HG02885 (cell line): ENCODE results near the gene NOL9.

ENCODE experiments used
- ATAC-seq: cut with Tn5 transposase; IDR thresholded peaks from one replicate; pipeline ENCODE4 v1.9.1; 2021; ENCODE audit warnings: mild to moderate bottlenecking; ENCODE audit not compliant: unreplicated experiment, poor library complexity

NOL9 gene

GRCh38 chr1:6591222-6591621 is 36.9 kb upstream of the NOL9 start:
- no peak for ATAC-seq

GRCh38 chr1:6590046-6590445 is 35.7 kb upstream of the NOL9 start:
- no peak for ATAC-seq

- no peak for ATAC-seq
Observed at GRCh38 chr1:6588893-6589520, 34.7 kb upstream of the NOL9 start.

DNA sequence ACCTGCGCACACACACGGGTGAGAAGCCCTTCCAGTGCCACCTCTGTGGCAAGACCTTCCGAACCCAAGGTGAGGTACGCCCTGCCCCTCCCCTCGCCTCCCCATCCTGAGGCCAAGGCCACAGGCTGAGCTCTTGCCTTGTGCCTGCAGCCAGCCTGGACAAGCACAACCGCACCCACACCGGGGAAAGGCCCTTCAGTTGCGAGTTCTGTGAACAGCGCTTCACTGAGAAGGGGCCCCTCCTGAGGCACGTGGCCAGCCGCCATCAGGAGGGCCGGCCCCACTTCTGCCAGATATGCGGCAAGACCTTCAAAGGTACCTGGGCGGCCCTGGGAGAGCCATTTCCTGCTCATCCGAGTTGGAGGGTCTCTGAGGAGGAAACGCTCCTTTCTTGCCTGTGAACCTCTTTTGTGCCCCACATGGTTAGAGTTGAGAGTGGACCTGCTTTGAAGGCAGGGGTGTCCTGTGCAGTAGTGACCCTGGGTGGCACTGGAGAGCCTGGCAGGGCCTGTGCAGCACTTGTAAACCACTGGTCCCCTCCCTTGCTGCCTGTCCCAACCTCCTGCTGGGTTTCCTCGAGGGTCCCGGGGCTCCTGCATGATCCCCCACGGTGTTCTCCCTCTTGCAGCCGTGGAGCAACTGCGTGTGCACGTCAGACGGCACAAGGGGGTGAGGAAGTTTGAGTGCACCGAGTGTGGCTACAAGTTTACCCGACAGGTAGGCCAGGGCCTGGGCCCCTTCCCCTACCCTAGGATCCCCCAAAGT is 34.0 kb upstream of the NOL9 start:
- ATAC-seq: no peak

- no peak for ATAC-seq
Observed at GRCh38 chr1:6587261-6588005, 33.1 kb upstream of the NOL9 start.

DNA sequence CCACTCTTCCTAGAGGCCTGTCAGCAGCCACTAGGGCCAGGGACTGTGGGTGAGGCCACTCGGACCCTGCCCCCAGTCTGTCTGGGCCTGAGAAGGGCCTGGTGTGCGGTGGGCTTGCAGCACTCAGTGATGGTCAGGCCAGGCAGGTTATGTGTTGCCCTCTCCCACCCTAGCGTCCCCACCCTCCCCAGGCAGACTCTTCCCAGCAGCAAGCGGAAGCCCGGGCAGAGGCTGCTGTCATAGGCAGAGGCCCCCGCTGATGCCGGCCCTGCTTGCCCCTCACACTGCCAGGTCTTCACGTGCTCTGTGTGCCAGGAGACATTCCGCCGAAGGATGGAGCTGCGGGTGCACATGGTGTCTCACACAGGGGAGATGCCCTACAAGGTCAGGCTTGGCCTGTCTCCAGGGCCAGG is 32.1 kb upstream of the NOL9 start:
- ATAC-seq: no peak

DNA sequence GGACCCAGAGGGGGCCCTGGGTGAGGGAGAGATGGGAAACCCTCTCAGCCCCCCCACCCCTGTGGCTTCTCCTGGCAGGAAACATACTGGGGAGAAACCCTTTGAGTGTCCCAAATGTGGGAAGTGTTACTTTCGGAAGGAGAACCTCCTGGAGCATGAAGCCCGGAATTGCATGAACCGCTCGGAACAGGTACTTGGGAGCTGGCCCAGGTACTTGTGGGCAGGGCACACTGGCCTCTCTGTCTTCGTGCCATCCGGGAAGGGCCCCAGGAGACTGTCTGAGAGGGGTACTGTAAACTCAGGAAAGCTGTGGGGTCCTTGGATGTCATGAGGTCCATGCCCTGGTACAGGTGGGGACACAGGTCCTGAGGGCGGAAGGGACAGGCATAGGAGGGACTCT is 31.5 kb upstream of the NOL9 start:
- ATAC-seq: no peak

DNA sequence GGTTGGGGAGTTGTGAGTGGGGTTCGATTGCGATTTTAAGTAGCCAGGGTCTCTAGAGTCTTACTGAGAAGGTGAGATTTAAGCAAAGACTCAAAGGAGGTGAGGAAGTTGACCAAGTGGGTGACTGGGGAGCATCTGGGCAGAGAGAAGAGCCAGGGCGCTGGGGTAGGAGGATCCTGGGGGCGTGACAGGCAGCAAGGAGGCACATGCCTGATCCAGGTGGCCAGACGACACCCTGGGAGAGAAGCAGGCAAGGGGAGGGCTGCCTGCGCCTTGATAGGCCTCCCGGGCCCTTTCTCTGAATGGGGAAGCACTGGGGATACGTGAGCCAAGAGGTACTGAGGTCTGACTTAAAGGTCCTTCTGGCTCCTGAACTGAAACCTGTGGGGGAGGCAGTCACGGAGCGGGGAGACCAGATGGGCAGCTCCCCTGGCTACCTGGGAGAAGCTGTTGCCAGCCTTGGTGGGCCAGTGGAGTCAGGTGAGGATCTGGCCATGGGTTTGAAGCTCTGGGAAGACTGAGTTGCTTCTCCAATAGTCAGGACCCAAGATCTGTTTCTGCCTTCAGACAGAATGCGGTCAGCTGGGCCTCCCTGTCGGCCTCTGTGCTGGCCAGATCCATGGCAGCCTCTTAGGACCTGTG is 30.9 kb upstream of the NOL9 start:
- ATAC-seq: no peak

DNA sequence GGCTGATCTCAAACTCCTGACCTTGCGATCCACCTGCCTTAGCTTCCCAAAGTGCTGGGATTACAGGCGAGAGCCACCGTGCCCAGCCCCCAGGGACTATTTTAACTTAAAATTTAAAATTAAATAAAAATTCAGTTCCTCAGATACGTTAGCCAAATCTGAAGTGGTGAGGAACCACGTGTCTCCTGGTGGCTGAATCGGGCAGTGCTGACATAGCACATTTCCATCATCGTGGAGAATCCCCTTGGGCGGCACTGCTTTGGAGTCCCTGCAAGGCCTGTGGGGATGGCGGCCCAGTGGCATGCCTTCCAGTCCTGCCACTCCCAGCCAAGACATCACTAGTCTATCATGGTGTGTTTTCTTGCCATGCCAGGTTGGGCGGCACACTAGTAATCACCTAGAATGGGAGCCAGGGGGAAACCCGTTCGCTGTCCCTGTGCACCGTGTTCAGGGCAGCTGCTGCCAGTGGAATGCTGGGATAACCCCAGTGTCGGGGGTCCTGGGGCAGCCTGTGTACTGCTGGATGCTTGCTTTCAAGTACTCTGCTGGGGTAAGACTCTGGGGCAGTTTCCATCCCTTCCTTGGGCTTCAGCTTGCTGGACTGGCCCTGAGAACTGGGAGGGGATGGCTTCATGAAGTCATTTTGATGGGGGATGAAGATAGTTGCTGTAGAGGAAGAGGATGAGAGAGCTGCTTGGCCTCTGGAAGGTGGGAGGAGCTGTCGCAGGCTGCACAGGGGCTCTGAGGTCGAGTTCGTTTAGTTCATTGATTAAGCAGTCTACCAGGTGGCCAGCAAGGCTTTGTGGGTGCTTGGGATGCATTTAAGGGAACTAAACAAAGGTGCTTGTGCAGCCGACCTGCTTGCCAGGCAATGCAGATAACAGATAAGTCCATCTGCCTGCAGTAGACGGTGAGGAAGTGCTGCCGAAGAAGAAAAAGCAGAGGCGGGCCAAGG is 30.1 kb upstream of the NOL9 start:
- no peak for ATAC-seq

GRCh38 chr1:6582370-6582769 is 28.1 kb upstream of the NOL9 start:
- no peak for ATAC-seq

- no peak for ATAC-seq
Observed at GRCh38 chr1:6581561-6582305, 27.4 kb upstream of the NOL9 start.

DNA sequence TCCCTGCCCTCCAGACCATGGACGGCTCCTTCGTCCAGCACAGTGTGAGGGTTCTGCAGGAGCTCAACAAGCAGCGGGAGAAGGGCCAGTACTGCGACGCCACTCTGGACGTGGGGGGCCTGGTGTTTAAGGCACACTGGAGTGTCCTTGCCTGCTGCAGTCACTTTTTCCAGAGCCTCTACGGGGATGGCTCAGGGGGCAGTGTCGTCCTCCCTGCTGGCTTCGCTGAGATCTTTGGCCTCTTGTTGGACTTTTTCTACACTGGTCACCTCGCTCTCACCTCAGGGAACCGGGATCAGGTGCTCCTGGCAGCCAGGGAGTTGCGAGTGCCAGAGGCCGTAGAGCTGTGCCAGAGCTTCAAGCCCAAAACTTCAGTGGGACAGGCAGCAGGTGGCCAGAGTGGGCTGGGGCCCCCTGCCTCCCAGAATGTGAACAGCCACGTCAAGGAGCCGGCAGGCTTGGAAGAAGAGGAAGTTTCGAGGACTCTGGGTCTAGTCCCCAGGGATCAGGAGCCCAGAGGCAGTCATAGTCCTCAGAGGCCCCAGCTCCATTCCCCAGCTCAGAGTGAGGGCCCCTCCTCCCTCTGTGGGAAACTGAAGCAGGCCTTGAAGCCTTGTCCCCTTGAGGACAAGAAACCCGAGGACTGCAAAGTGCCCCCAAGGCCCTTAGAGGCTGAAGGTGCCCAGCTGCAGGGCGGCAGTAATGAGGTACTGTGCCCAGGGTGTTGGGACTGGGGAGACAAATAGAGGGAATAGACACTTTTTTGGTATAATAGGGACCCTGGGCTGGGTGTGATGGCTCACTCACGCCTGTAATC is 26.5 kb upstream of the NOL9 start:
- no peak for ATAC-seq

DNA sequence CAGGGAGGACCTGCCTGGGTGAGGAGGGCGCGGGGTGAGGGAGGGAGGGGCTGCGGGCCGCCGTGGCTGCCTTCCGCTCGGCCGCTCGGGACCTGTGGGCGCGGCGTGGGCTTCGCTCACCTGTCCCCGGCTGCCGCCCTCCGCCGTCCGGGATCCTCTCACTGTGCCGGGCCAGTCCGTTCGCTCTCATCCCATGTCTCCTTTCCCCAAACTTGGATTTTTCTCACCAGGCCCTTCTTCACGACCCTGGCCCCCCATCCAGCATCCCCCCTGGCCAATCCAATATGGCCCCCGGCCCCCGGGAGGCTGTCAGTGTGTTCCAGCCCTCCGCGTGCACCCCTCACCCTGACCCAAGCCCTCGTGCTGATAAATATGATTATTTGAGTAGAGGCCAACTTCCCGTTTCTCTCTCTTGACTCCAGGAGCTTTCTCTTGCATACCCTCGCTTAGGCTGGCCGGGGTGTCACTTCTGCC is 25.8 kb upstream of the NOL9 start:
- no peak for ATAC-seq

DNA sequence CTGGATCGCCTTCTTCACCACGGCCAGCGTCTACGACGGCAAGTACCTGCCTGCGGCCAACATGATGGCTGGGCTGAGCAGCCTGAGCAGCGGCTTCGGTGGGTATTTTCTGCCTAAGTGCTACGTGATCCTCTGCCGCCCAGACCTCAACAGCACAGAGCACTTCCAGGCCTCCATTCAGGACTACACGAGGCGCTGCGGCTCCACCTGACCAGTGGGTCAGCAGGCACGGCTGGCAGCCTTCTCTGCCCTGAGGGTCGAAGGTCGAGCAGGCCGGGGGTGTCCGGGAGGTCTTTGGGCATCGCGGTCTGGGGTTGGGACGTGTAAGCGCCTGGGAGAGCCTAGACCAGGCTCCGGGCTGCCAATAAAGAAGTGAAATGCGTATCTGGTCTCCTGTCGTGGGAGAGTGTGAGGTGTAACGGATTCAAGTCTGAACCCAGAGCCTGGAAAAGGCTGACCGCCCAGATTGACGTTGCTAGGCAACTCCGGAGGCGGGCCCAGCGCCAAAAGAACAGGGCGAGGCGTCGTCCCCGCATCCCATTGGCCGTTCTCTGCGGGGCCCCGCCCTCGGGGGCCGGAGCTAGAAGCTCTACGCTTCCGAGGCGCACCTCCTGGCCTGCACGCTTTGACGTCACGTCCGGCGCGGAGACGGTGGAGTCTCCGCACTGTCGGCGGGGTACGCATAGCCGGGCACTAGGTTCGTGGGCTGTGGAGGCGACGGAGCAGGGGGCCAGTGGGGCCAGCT is 25.2 kb upstream of the NOL9 start, which contains the start of gene ZBTB48:
ZBTB48 (plus strand) TSS at position 621 of the 745 bp plus-strand sequence. CDS start 616 bp downstream, outside the sequence.
- peak; percentile 92 for ATAC-seq

- no peak for ATAC-seq
Observed at GRCh38 chr1:6578624-6579373, 24.5 kb upstream of the NOL9 start.

DNA sequence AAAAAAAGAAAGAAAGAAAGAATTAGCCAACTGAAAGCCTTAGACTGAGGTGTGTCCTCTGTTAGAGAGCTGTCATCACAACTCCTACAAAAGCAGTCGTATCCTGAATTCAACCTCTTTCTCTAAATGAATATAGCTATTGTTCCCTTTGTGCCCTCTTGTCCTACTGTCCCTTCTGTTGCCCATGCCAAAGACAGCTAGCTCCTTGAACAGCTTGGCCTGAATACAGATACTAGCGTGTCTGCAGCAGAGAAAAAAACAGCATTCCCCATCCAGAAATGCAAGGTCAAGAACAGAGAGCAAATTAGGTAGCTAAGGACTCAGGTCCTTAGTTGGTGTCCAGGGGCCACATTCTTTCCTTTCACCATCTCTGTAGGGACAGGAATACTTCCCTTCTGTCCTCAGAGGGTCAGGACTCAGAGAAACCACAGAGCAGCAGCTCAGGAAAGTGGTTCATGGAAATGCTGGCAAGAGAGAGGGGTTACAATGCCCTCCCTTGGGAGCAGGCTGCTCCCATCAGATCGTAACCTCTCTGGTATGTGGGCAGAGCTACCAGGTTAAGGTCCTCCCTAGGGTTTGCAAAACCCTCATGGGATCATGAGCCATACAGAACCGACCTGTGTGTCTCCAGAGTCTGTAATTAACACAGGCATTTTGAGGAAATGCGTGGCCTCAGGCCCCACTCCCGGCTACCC is 23.7 kb upstream of the NOL9 start:
- ATAC-seq: no peak
